ENCODE results near the gene TAF1.

- no peak for TF ChIP-seq POLR2A (IDR thresholded peaks at IDR 0.05)
- no peak for TF ChIP-seq CTCF (IDR thresholded peaks at IDR 0.05 in 8 of 11, conservative IDR thresholded peaks at IDR 0.05 in 3 of 11)
- no peak for TF ChIP-seq POLR2AphosphoS5 (IDR thresholded peaks at IDR 0.05)
These were observed 34.6 kb downstream of the TAF1 start for GRCh38 chrX:71400710-71401109.
